Activated CD4-positive, alpha-beta memory T cell treated with anti-CD3 and anti-CD28 coated beads for 36 hours (primary cell): ENCODE results near the gene PLEKHA7. TPM values are rescaled to one million over a fixed set of nuclear protein-coding genes. Genes with fewer than 3 reads are reported as not detected.
"Not testable (repeated sequence)": the region's sequence is repeated elsewhere in the genome, so short reads cannot be mapped to it uniquely, and the experiment has no call there.

ENCODE experiments used
- CTCF ChIA-PET: fragments of 350-600 bp; sonication (Branson Sonifier 250); formaldehyde crosslinking; loops from one replicate; lab custom pipeline; 2021; ENCODE audit warnings: antibody characterized with exemption, inconsistent platforms; lab: Charles Lee
- POLR2A ChIA-PET: fragments of 350-600 bp; sonication (Branson Sonifier 250); formaldehyde crosslinking; loops from one replicate; lab custom pipeline; 2021; ENCODE audit warnings: antibody characterized with exemption; lab: Charles Lee
- DNase-seq: peaks from one replicate; pipeline ENCODE4 v3.0.0-alpha.2; 2020
- H3K27ac Mint-ChIP-seq: one replicate; pipeline ENCODE4 v1.8.0; 2021; ENCODE audit warnings: mixed read lengths
- H3K27me3 Mint-ChIP-seq: one replicate; pipeline ENCODE4 v1.8.0; 2021; ENCODE audit warnings: mixed read lengths
- H3K36me3 Mint-ChIP-seq: one replicate; pipeline ENCODE4 v1.8.0; 2021; ENCODE audit warnings: mixed read lengths
- H3K4me1 Mint-ChIP-seq: one replicate; pipeline ENCODE4 v1.8.0; 2021; ENCODE audit warnings: low read depth, mixed read lengths
- H3K4me3 Mint-ChIP-seq: one replicate; pipeline ENCODE4 v1.8.0; 2021; ENCODE audit warnings: mild to moderate bottlenecking, mixed read lengths
- H3K9me3 Mint-ChIP-seq: one replicate; pipeline ENCODE4 v1.8.0; 2021; ENCODE audit warnings: mixed read lengths
- intact Hi-C: fragments of 100-400 bp; cut with micrococcal nuclease; formaldehyde crosslinking; loops from one replicate; pipeline ENCODE4 v1.15.1; 2023
- total RNA-seq, 2 experiments: library from RNA; stranded (reverse); gene quantifications; one replicate each; pipeline ENCODE4 v1.2.3, GENCODE V29; 2021

The PLEKHA7 gene
- total RNA-seq = 1 to 10 TPM; 5.1 to 5.3 TPM

GRCh38 chr11:17014321-17014832 lies at the start of gene PLEKHA7:
Gene PLEKHA7, minus strand, starts transcription at chr11:17014414. Its CDS starts 13 bp downstream, at chr11:17014401.
- Mint-ChIP-seq H3K4me3 (peak within 1 kb of the TSS; percentile 77), H3K36me3 (peaks cover 2% of the 10 kb centered on the region), H3K9me3 (no peaks in the 10 kb centered on the region), H3K27ac (no peak within 1 kb of the TSS), H3K27me3 (peaks cover 11% of the 10 kb centered on the region), H3K4me1 (peaks cover 3% of the 10 kb centered on the region)
- DNase-seq = no peak
- ChIA-PET POLR2A (no interaction called here), CTCF (interaction anchor here (0.6 to 2.4 kb wide), 7 partner anchors 11 to 229 kb away, joined by 3 to 9 read pairs (median 3); no protein-coding TSS in a partner anchor)
- intact Hi-C loops = no loop called here

- DNase-seq = peak; percentile 73
- Mint-ChIP-seq H3K4me3 (no peak overlapping the region), H3K4me1 (no peaks in the 10 kb centered on the region), H3K27me3 (no peaks in the 10 kb centered on the region), H3K27ac (no peak overlapping the region), H3K9me3 (no peaks in the 10 kb centered on the region), H3K36me3 (no peaks in the 10 kb centered on the region)
- ChIA-PET CTCF (interaction anchor here (0.6 to 6.1 kb wide), 33 partner anchors 9 to 281 kb away, joined by 3 to 103 read pairs (median 4); partner anchors contain the start of genes PLEKHA7 and RPS13), POLR2A (interaction anchor here (1.5 kb wide), 1 partner anchor 117 kb away, joined by 4 read pairs; no protein-coding TSS in a partner anchor)
- intact Hi-C loops = loop anchor here (1.0 to 5.0 kb wide), 5 partner anchors 117 to 456 kb away; no protein-coding TSS in a partner anchor
Measured at GRCh38 chr11:17063171-17064002, 49.2 kb upstream of the PLEKHA7 start.

- H3K4me3 Mint-ChIP-seq, H3K9me3 Mint-ChIP-seq, DNase-seq, CTCF ChIA-PET, intact Hi-C loops, H3K27me3 Mint-ChIP-seq, H3K4me1 Mint-ChIP-seq, POLR2A ChIA-PET, H3K36me3 Mint-ChIP-seq, H3K27ac Mint-ChIP-seq: not testable (repeated sequence)
Measured at GRCh38 chr11:17051146-17051545, 36.9 kb upstream of the PLEKHA7 start.

GRCh38 chr11:17048491-17048890 lies 34.3 kb upstream of the PLEKHA7 start:
- DNase-seq, CTCF ChIA-PET, H3K27ac Mint-ChIP-seq, H3K4me1 Mint-ChIP-seq, H3K27me3 Mint-ChIP-seq, POLR2A ChIA-PET, H3K4me3 Mint-ChIP-seq, H3K36me3 Mint-ChIP-seq, H3K9me3 Mint-ChIP-seq, intact Hi-C loops: not testable (repeated sequence)

- Mint-ChIP-seq H3K4me1 (no peaks in the 10 kb centered on the region), H3K27ac (no peak overlapping the region), H3K4me3 (no peak overlapping the region), H3K27me3 (no peaks in the 10 kb centered on the region), H3K9me3 (no peaks in the 10 kb centered on the region), H3K36me3 (no peaks in the 10 kb centered on the region)
- ChIA-PET CTCF (no interaction called here), POLR2A (no interaction called here)
- intact Hi-C loops = no loop called here
- DNase-seq = no peak
Measured at GRCh38 chr11:17046690-17047089, 32.5 kb upstream of the PLEKHA7 start.

- ChIA-PET CTCF (interaction anchor here (1.6 kb wide), 1 partner anchor 26 kb away, joined by 5 read pairs; no protein-coding TSS in a partner anchor), POLR2A (no interaction called here)
- H3K9me3 Mint-ChIP-seq = peaks cover 6% of the 10 kb centered on the region
- intact Hi-C loops = no loop called here
- H3K4me3 Mint-ChIP-seq = no peak overlapping the region
- H3K36me3 Mint-ChIP-seq = no peaks in the 10 kb centered on the region
- DNase-seq = peak; percentile 20
- no peaks in the 10 kb centered on the region for H3K27me3 Mint-ChIP-seq
- H3K4me1 Mint-ChIP-seq = no peaks in the 10 kb centered on the region
- H3K27ac Mint-ChIP-seq = no peak overlapping the region
Measured at GRCh38 chr11:17036666-17037658, 22.7 kb upstream of the PLEKHA7 start.

- intact Hi-C loops, POLR2A ChIA-PET, H3K27me3 Mint-ChIP-seq, H3K4me1 Mint-ChIP-seq, H3K36me3 Mint-ChIP-seq, CTCF ChIA-PET, DNase-seq, H3K27ac Mint-ChIP-seq, H3K9me3 Mint-ChIP-seq, H3K4me3 Mint-ChIP-seq: not testable (repeated sequence)
Measured at GRCh38 chr11:17034027-17034426, 19.8 kb upstream of the PLEKHA7 start.

- ChIA-PET CTCF (interaction anchor here (0.6 to 1.2 kb wide), 2 partner anchors 207 to 239 kb away, joined by 3 read pairs; no protein-coding TSS in a partner anchor), POLR2A (no interaction called here)
- intact Hi-C loops = no loop called here
- no peak for DNase-seq
- H3K27me3 Mint-ChIP-seq = no peaks in the 10 kb centered on the region
- no peak overlapping the region for H3K4me3 Mint-ChIP-seq
- no peaks in the 10 kb centered on the region for H3K9me3 Mint-ChIP-seq
- no peaks in the 10 kb centered on the region for H3K4me1 Mint-ChIP-seq
- H3K36me3 Mint-ChIP-seq = no peaks in the 10 kb centered on the region
- no peak overlapping the region for H3K27ac Mint-ChIP-seq
Measured at GRCh38 chr11:17026487-17027082, 12.4 kb upstream of the PLEKHA7 start.

- Mint-ChIP-seq H3K27me3 (no peaks in the 10 kb centered on the region), H3K4me3 (no peak overlapping the region), H3K4me1 (no peaks in the 10 kb centered on the region), H3K27ac (no peak overlapping the region), H3K9me3 (no peaks in the 10 kb centered on the region), H3K36me3 (no peaks in the 10 kb centered on the region)
- DNase-seq = no peak
- ChIA-PET CTCF (interaction anchor here (0.9 kb wide), 1 partner anchor 10 kb away, joined by 3 read pairs; no protein-coding TSS in a partner anchor), POLR2A (no interaction called here)
- intact Hi-C loops = no loop called here
Measured at GRCh38 chr11:17024924-17025323, 10.7 kb upstream of the PLEKHA7 start.

DNA sequence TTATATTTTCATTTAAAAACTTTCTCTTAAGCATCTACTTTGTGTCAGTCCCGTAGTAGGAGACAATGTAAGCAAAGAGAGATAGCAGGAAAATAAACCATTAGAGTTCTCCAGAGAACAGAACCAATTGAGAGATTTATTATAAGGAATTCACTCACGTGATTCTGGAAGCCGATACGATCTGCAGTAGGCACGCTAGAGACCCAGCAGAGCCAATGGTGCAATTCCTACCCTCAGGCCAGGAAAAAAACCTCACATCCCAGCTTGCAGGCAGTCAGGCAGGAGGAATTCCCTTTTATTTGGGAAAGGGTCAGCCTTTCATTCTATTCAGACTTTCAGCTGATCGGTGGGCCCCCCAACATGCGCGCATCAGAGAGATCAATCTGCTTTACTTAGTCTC lies 7.3 kb upstream of the PLEKHA7 start:
- H3K27me3 Mint-ChIP-seq = no peaks in the 10 kb centered on the region
- ChIA-PET POLR2A (no interaction called here), CTCF (no interaction called here)
- H3K4me3 Mint-ChIP-seq = no peak overlapping the region
- intact Hi-C loops = no loop called here
- H3K27ac Mint-ChIP-seq = no peak overlapping the region
- no peak for DNase-seq
- H3K36me3 Mint-ChIP-seq = no peaks in the 10 kb centered on the region
- H3K9me3 Mint-ChIP-seq = no peaks in the 10 kb centered on the region
- H3K4me1 Mint-ChIP-seq = no peaks in the 10 kb centered on the region

GRCh38 chr11:17020831-17021230 lies 6.6 kb upstream of the PLEKHA7 start:
- ChIA-PET POLR2A (no interaction called here), CTCF (no interaction called here)
- no peak overlapping the region for H3K4me3 Mint-ChIP-seq
- no peaks in the 10 kb centered on the region for H3K36me3 Mint-ChIP-seq
- H3K27ac Mint-ChIP-seq = no peak overlapping the region
- no peak for DNase-seq
- peaks cover 3% of the 10 kb centered on the region for H3K27me3 Mint-ChIP-seq
- intact Hi-C loops = no loop called here
- no peaks in the 10 kb centered on the region for H3K4me1 Mint-ChIP-seq
- H3K9me3 Mint-ChIP-seq = no peaks in the 10 kb centered on the region
